HepG2 (cell line): ENCODE data around the gene RELL2. TPM values are rescaled to one million over a fixed set of nuclear protein-coding genes. Genes with fewer than 3 reads are reported as not detected.

Experiments
- AGO2 ChIP-seq: fragments of 200-400 bp; formaldehyde crosslinking; optimal IDR thresholded peaks from 2 replicates; pipeline ENCODE3; 2017; ENCODE audit warnings: mild to moderate bottlenecking, low read depth, low read length, moderate library complexity
- ARID4A ChIP-seq: sonication (generic); formaldehyde crosslinking; IDR thresholded peaks from 2 replicates; pipeline ENCODE4 v1.5.0; 2020; ENCODE audit warnings: mild to moderate bottlenecking, missing genetic modification reagents, borderline replicate concordance
- E2F5 ChIP-seq: sonication (generic); formaldehyde crosslinking; conservative IDR thresholded peaks from 2 replicates; pipeline ENCODE4 v1.4.0; 2020; ENCODE audit warnings: missing genetic modification reagents
- GATAD2A ChIP-seq: IDR thresholded peaks from 2 replicates; pipeline ENCODE4 v1.6.1; 2016
- GPN1 ChIP-seq: sonication (generic); formaldehyde crosslinking; IDR thresholded peaks from 2 replicates; pipeline ENCODE4 v1.5.1; 2020; ENCODE audit warnings: missing genetic modification reagents, borderline replicate concordance
- MAX ChIP-seq: IDR thresholded peaks from 2 replicates; pipeline ENCODE4 v1.6.1; 2012; ENCODE audit warnings: inconsistent platforms
- MAZ ChIP-seq, 2 experiments: sonication (generic) in 1 of 2; formaldehyde crosslinking in 1 of 2; IDR thresholded peaks; 2 replicates each; pipeline versions ENCODE4 v1.5.0 to v1.6.1; 2012 to 2020; ENCODE audit warnings: low read depth in 2 of 2, mild to moderate bottlenecking in 2 of 2, borderline replicate concordance in 1 of 2, improper control_type of control experiment in 1 of 2, low read length in 1 of 2, missing genetic modification reagents in 1 of 2, moderate library complexity in 1 of 2
- MLLT10 ChIP-seq: sonication (generic); formaldehyde crosslinking; IDR thresholded peaks from 2 replicates; pipeline ENCODE4 v1.4.0; 2020; ENCODE audit warnings: missing genetic modification reagents
- MNT ChIP-seq: fragments of 450-650 bp; IDR thresholded peaks from 2 replicates; pipeline ENCODE4 v1.6.1; 2016
- NR0B2 ChIP-seq: sonication (generic); formaldehyde crosslinking; IDR thresholded peaks from 2 replicates; pipeline ENCODE4 v1.4.0; 2020; ENCODE audit warnings: mild to moderate bottlenecking, missing genetic modification reagents
- PHF8 ChIP-seq: sonication (generic); formaldehyde crosslinking; IDR thresholded peaks from 2 replicates; pipeline ENCODE4 v1.5.0; 2020; ENCODE audit warnings: missing genetic modification reagents
- RAD21 ChIP-seq: fragments of 450-650 bp; formaldehyde crosslinking; IDR thresholded peaks from 2 replicates; pipeline ENCODE4 v1.5.0; 2020; ENCODE audit warnings: mild to moderate bottlenecking
- SIN3A ChIP-seq: IDR thresholded peaks from 2 replicates; pipeline ENCODE4 v1.6.1; 2011; ENCODE audit warnings: low read depth, mild to moderate bottlenecking, control low read depth, low read length, borderline replicate concordance
- SMAD1 ChIP-seq: sonication (generic); formaldehyde crosslinking; IDR thresholded peaks from 2 replicates; pipeline ENCODE4 v1.4.0; 2020; ENCODE audit warnings: missing genetic modification reagents, low read depth, mild to moderate bottlenecking, borderline replicate concordance
- SMARCC2 ChIP-seq: fragments of 450-650 bp; IDR thresholded peaks from 2 replicates; pipeline ENCODE4 v1.6.1; 2017; ENCODE audit warnings: antibody characterized with exemption, mild to moderate bottlenecking
- STAG1 ChIP-seq: sonication (generic); formaldehyde crosslinking; IDR thresholded peaks from 2 replicates; pipeline ENCODE4 v1.4.0; 2020; ENCODE audit warnings: missing genetic modification reagents
- ZNF317 ChIP-seq: sonication (generic); formaldehyde crosslinking; IDR thresholded peaks from 2 replicates; pipeline ENCODE4 v1.5.0; 2020; ENCODE audit warnings: mild to moderate bottlenecking, missing genetic modification reagents
- ZNF567 ChIP-seq: sonication (generic); formaldehyde crosslinking; IDR thresholded peaks from 2 replicates; pipeline ENCODE4 v1.8.1; 2023; ENCODE audit warnings: mild to moderate bottlenecking, missing genetic modification reagents, borderline replicate concordance
- ZNF773 ChIP-seq: sonication (generic); formaldehyde crosslinking; IDR thresholded peaks from 2 replicates; pipeline ENCODE4 v1.4.0; 2020; ENCODE audit warnings: missing genetic modification reagents, borderline replicate concordance
- ZNF776 ChIP-seq: sonication (generic); formaldehyde crosslinking; IDR thresholded peaks from 2 replicates; pipeline ENCODE4 v1.4.0; 2020; ENCODE audit warnings: mild to moderate bottlenecking, missing genetic modification reagents
- ZSCAN22 ChIP-seq: sonication (generic); formaldehyde crosslinking; IDR thresholded peaks from 2 replicates; pipeline ENCODE4 v1.4.0; 2020; ENCODE audit warnings: mild to moderate bottlenecking, missing genetic modification reagents
- ZSCAN25 ChIP-seq: sonication (generic); formaldehyde crosslinking; IDR thresholded peaks from 2 replicates; pipeline ENCODE4 v1.8.0; 2022; ENCODE audit warnings: mild to moderate bottlenecking, missing genetic modification reagents
- polyA plus RNA-seq, 8 experiments: library from polyadenylated mRNA; depleted of rRNA in 3 of 8; stranded (reverse) in 7 of 8; unstranded in 1 of 8; fragments of >200 nt; fragmentation: Illumina TruSeq in 4 of 8; extraction: Trizol in 4 of 8; gene quantifications; 2 replicates each; pipeline versions ENCODE4 v1.2.1 to v1.2.3, GENCODE V29; 2011 to 2016; ENCODE audit warnings: low read depth in 4 of 8, missing spikeins in 1 of 8, mixed read lengths in 1 of 8; ENCODE audit not compliant: insufficient read depth in 1 of 8
- total RNA-seq, 5 experiments: library from RNA; depleted of rRNA; stranded (reverse); fragments of >200 nt; fragmentation: Illumina TruSeq; extraction: Trizol; gene quantifications; 2 replicates each; pipeline ENCODE4 v1.2.3, GENCODE V29; 2016; ENCODE audit warnings: low read depth in 1 of 5

RELL2 gene
- total and polyA plus RNA-seq, 2 of the 13 experiments (the other 11 are each of a cell fraction or from before 2014, with no cell fraction given) = 6.4 to 8.3 TPM

GRCh38 chr5:141637767-141638419, 1.1 kb downstream of the RELL2 start (continued):
- 0 out of 2 replicates have a peak, but pooled peaks have one; percentile 3 for TF ChIP-seq MNT
- TF ChIP-seq ZNF776 (CRISPR knock-in tag) = peak; percentile 42; the same call in 1 of the 2 replicates
- TF ChIP-seq ZNF773 (CRISPR knock-in tag) = no peak
- peak; percentile 54; the same call in 1 of the 2 replicates for TF ChIP-seq ARID4A (CRISPR knock-in tag)
- TF ChIP-seq AGO2 = peak; percentile 62
- peak; percentile 47; the same call in 1 of the 2 replicates for TF ChIP-seq ZNF317 (CRISPR knock-in tag)
- TF ChIP-seq ZNF567 (CRISPR knock-in tag) = no peak
- TF ChIP-seq MLLT10 = no peak
- TF ChIP-seq SIN3A = peak; percentile 66; the same call in 1 of the 2 replicates
- 0 out of 2 replicates have a peak, but pooled peaks have one; percentile 25 for TF ChIP-seq SMAD1
- no peak for TF ChIP-seq ZSCAN25 (CRISPR knock-in tag)
- TF ChIP-seq GPN1 = no peak
- 0 out of 2 replicates have a peak, but pooled peaks have one; percentile 28 for TF ChIP-seq NR0B2
- peak; percentile 37; the same call in 1 of the 2 replicates for TF ChIP-seq RAD21 (CRISPR knock-in tag)
- peak; percentile 40; the same call in 1 of the 2 replicates for TF ChIP-seq PHF8
- TF ChIP-seq GATAD2A (CRISPR knock-in tag) = 0 out of 2 replicates have a peak, but pooled peaks have one; percentile 2
- TF ChIP-seq E2F5 (CRISPR knock-in tag) = 0 out of 2 replicates have a peak, but pooled peaks have one; percentile 41
- TF ChIP-seq MAX = peak; percentile 23; the same call in 1 of the 2 replicates
- TF ChIP-seq SMARCC2 = no peak
- no peak for TF ChIP-seq ZSCAN22 (CRISPR knock-in tag)
- TF ChIP-seq STAG1 (CRISPR knock-in tag) = peak; percentile 26; the same call in 1 of the 2 replicates
- 0 out of 2 replicates have a peak, but pooled peaks have one; percentile 23 for TF ChIP-seq MAZ (IDR thresholded peaks at IDR 0.05; ENCODE audit: borderline replicate concordance, low read depth, low read length)
- TF ChIP-seq MAZ (CRISPR knock-in tag; IDR thresholded peaks at IDR 0.05; ENCODE audit: low read depth) = no peak
